ENCODE measurements around the gene RPIA. TPM values are rescaled to one million over a fixed set of nuclear protein-coding genes. Genes with fewer than 3 reads are reported as not detected.
A peak's percentile ranks its signal among the peaks of the same experiment; 100 is the strongest.
"Not testable (repeated sequence)": the region's sequence is repeated elsewhere in the genome, so short reads cannot be mapped to it uniquely, and the experiment has no call there.

The RPIA gene
- total and polyA plus RNA-seq, 4 donors: 16.8 to 25.3 (median 18.4) TPM

DNA sequence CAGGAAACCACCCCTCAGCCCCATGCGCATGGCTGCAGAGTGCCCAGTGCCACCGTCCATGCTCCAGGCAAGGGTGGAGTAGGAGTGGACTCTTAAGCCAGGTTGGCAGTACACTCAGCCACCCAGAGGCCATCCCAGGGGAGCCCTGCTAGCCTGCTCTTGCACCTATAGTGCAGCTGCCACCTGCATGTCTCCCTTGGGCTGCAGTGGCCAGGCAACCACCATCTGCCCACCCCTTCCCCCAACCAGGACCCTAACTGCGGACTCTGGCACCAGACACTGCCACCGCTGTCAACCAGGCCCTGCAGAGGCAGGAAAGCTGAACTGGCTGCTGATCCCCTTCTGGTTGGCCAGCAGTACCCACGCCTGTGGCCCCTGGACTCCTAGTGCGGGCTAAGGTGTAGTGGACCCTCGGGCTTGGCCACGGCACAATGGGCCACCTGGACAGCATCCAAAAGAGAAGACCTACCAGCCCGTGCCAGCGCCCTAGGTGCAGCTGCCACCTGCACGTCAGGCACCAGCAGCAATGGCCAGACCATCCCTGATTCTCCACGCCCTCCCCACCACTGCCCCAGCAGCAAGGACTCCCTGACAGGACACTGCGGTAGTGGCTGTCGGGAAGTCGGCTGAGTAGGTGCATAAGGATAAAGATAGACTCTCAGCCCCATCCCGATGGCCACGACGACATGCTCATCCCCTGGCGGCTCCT, 72.8 kb downstream of the RPIA start:
- H3K27ac ChIP-seq (ENCODE audit: low read depth in 1 of 2, low read length in 1 of 2): no peak overlapping the region
- no peak overlapping the region for H3K9ac ChIP-seq (ENCODE audit: insufficient read depth in 1 of 2, low read length in 2 of 2)
- TF ChIP-seq, protein P1, sequence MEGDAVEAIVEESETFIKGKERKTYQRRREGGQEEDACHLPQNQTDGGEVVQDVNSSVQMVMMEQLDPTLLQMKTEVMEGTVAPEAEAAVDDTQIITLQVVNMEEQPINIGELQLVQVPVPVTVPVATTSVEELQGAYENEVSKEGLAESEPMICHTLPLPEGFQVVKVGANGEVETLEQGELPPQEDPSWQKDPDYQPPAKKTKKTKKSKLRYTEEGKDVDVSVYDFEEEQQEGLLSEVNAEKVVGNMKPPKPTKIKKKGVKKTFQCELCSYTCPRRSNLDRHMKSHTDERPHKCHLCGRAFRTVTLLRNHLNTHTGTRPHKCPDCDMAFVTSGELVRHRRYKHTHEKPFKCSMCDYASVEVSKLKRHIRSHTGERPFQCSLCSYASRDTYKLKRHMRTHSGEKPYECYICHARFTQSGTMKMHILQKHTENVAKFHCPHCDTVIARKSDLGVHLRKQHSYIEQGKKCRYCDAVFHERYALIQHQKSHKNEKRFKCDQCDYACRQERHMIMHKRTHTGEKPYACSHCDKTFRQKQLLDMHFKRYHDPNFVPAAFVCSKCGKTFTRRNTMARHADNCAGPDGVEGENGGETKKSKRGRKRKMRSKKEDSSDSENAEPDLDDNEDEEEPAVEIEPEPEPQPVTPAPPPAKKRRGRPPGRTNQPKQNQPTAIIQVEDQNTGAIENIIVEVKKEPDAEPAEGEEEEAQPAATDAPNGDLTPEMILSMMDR (IDR thresholded peaks at IDR 0.05; ENCODE audit: control extremely low read depth, extremely low read depth): no peak
- H3K9me3 ChIP-seq (ENCODE audit: control insufficient read depth in 4 of 4, insufficient read depth in 3 of 4, low read length in 3 of 4): peaks cover 0 to 12% (median 0%) of the 10 kb centered on the region in 4 donors
- ATAC-seq (ENCODE audit: insufficient read depth, low FRiP score): no peak
- no peak overlapping the region for H3K4me3 ChIP-seq
- no peak for DNase-seq
- peaks cover 0 to 10% (median 3%) of the 10 kb centered on the region in 5 donors for H3K4me1 ChIP-seq (ENCODE audit: control insufficient read depth in 5 of 5, insufficient read depth in 5 of 5, low read length in 5 of 5)
- no peaks in the 10 kb centered on the region for H3K36me3 ChIP-seq (ENCODE audit: control insufficient read depth in 4 of 4, insufficient read depth in 4 of 4, low read length in 4 of 4)
- WGBS, 2 donors: 89 to 90% methylated on average over 19 of the region's 19 CpGs
- H3K27me3 ChIP-seq (ENCODE audit: control insufficient read depth in 3 of 3, insufficient read depth in 3 of 3, low read length in 2 of 3): peaks cover 0 to 12% (median 4%) of the 10 kb centered on the region in 3 donors

DNA sequence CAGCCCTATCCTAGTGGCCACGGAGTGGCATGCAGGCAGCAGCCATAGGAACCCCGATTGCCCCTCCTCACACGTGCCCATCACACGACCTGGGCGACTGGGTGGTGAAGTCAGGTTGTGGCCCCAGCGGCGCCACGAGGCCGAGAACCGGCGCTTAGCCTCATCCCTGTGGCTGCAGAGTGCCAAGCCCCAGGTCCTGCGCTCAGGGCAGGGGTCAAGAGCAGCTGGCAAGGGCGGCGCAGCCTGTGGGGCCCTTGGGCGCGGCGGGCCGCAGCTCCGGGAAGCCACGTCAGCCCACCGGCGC, 73.3 kb downstream of the RPIA start:
- peaks cover 0 to 10% (median 3%) of the 10 kb centered on the region in 5 donors for H3K4me1 ChIP-seq (ENCODE audit: control insufficient read depth in 5 of 5, insufficient read depth in 5 of 5, low read length in 5 of 5)
- no peak overlapping the region for H3K27ac ChIP-seq (ENCODE audit: low read depth in 1 of 2, low read length in 1 of 2)
- no peak overlapping the region for H3K4me3 ChIP-seq
- no peaks in the 10 kb centered on the region for H3K36me3 ChIP-seq (ENCODE audit: control insufficient read depth in 4 of 4, insufficient read depth in 4 of 4, low read length in 4 of 4)
- ATAC-seq (ENCODE audit: insufficient read depth, low FRiP score) (no peak), DNase-seq (no peak)
- WGBS, 2 donors: 23 to 24% methylated on average over 22 of the region's 22 CpGs
- H3K9me3 ChIP-seq (ENCODE audit: control insufficient read depth in 4 of 4, insufficient read depth in 3 of 4, low read length in 3 of 4): peaks cover 0 to 10% (median 0%) of the 10 kb centered on the region in 4 donors
- TF ChIP-seq, protein P1 (IDR thresholded peaks at IDR 0.05; ENCODE audit: control extremely low read depth, extremely low read depth): no peak
- H3K9ac ChIP-seq (ENCODE audit: insufficient read depth in 1 of 2, low read length in 2 of 2): no peak overlapping the region
- H3K27me3 ChIP-seq (ENCODE audit: control insufficient read depth in 3 of 3, insufficient read depth in 3 of 3, low read length in 2 of 3): peaks cover 0 to 12% (median 4%) of the 10 kb centered on the region in 3 donors

GRCh38 chr2:88765154-88765888, 73.8 kb downstream of the RPIA start:
- Histone ChIP-seq H3K27me3 (ENCODE audit: control insufficient read depth in 3 of 3, insufficient read depth in 3 of 3, low read length in 2 of 3) (peaks cover 0 to 12% (median 4%) of the 10 kb centered on the region in 3 donors), H3K9ac (ENCODE audit: insufficient read depth in 1 of 2, low read length in 2 of 2) (no peak overlapping the region), H3K36me3 (ENCODE audit: control insufficient read depth in 4 of 4, insufficient read depth in 4 of 4, low read length in 4 of 4) (no peaks in the 10 kb centered on the region), H3K4me1 (ENCODE audit: control insufficient read depth in 5 of 5, insufficient read depth in 5 of 5, low read length in 5 of 5) (peaks cover 0 to 10% (median 3%) of the 10 kb centered on the region in 5 donors), H3K27ac (ENCODE audit: low read depth in 1 of 2, low read length in 1 of 2) (no peak overlapping the region), H3K4me3 (peak overlapping the region; percentile 25), H3K9me3 (ENCODE audit: control insufficient read depth in 4 of 4, insufficient read depth in 3 of 4, low read length in 3 of 4) (peaks cover 0 to 10% (median 0%) of the 10 kb centered on the region in 4 donors)
- 0 to 3% methylated on average over 48 to 75 of the region's 75 CpGs for WGBS, 2 donors
- TF ChIP-seq, protein P1 (IDR thresholded peaks at IDR 0.05; ENCODE audit: control extremely low read depth, extremely low read depth): no peak
- ATAC-seq (ENCODE audit: insufficient read depth, low FRiP score) (no peak), DNase-seq (peak; percentile 32 to 54 (median 47))

- H3K4me1 ChIP-seq (ENCODE audit: control insufficient read depth in 5 of 5, insufficient read depth in 5 of 5, low read length in 5 of 5): peaks cover 0 to 10% (median 3%) of the 10 kb centered on the region in 5 donors
- H3K36me3 ChIP-seq (ENCODE audit: control insufficient read depth in 4 of 4, insufficient read depth in 4 of 4, low read length in 4 of 4); H3K9me3 ChIP-seq (ENCODE audit: control insufficient read depth in 4 of 4, insufficient read depth in 3 of 4, low read length in 3 of 4); H3K9ac ChIP-seq (ENCODE audit: insufficient read depth in 1 of 2, low read length in 2 of 2); DNase-seq; H3K27ac ChIP-seq (ENCODE audit: low read depth in 1 of 2, low read length in 1 of 2); ATAC-seq (ENCODE audit: insufficient read depth, low FRiP score): not testable (repeated sequence)
- H3K27me3 ChIP-seq (ENCODE audit: control insufficient read depth in 3 of 3, insufficient read depth in 3 of 3, low read length in 2 of 3): peaks cover 0 to 12% (median 4%) of the 10 kb centered on the region in 3 donors
- H3K4me3 ChIP-seq: peak overlapping the region; percentile 25
- 28 to 35% methylated on average over 24 of the region's 24 CpGs for WGBS, 2 donors
Measured at GRCh38 chr2:88765889-88766481, 74.5 kb downstream of the RPIA start.
